NK-92 treated with Interleukin-12 subunit alpha and Interleukin-12 subunit beta, amount 100 ng/mL, for 24 hours (cell line): Measurements from ENCODE around the gene HOXA1.

Experiments
- DNase-seq: peaks from one replicate; lab custom pipeline; 2025; lab: John Stamatoyannopoulos, UW

HOXA1 gene

DNA sequence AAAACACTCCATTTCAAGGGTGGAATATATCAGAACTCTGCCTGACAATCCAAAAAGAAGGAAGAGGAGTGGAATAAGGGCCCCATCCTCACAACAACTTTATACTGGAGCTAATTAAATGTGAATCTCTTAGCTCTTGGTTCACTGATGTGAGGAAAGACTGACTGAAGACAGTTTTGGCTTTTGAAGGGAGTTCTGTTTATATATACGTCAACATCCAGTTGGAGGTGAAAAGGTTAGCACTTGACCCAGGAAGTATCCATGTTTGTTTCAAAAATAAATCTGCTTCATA is 3.0 kb downstream of the HOXA1 start:
- DNase-seq: no peak

DNA sequence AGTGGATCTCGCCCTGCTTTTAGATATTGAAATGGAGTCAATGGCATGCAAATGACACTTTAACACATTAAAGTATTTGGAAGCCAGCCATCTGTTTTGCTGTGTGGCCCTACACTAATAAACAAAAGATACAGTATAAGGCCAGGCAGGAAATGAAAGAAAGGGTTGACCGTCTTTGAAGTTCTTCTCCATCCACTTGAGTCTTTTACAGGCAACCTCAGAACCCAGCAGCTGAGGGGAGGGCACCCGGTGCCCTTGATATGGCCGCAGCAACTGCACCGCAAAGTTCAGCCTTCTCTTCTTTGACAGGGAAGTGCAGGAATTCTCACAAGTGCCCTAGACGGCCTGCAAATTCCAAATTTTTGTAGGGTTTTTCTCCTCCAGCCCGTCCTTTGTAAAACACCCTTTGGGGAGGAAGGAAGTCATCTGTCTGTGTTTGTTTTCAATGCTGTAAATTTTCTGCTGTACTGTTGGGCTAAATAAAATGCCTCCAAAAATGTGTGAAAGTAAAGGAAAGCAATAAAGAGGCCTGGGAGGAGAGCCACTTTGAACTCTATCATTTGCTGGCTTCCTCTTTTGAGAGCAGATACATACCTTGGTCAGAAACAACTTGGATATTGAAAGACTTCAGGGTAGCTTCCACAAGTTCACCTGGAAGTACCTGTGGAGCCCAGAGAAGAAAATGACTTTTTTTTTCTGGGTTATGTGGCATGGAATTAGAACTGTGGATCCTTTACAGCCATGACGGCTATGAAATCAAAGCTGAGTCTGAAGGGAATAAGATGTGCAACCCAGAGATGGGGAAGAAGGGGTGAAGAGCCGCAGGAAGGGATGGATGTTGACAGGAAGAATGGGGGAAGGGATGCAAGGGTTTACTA is 3.6 kb downstream of the HOXA1 start:
- no peak for DNase-seq

GRCh38 chr7:27091105-27091504 is 4.7 kb downstream of the HOXA1 start:
- DNase-seq: no peak

DNA sequence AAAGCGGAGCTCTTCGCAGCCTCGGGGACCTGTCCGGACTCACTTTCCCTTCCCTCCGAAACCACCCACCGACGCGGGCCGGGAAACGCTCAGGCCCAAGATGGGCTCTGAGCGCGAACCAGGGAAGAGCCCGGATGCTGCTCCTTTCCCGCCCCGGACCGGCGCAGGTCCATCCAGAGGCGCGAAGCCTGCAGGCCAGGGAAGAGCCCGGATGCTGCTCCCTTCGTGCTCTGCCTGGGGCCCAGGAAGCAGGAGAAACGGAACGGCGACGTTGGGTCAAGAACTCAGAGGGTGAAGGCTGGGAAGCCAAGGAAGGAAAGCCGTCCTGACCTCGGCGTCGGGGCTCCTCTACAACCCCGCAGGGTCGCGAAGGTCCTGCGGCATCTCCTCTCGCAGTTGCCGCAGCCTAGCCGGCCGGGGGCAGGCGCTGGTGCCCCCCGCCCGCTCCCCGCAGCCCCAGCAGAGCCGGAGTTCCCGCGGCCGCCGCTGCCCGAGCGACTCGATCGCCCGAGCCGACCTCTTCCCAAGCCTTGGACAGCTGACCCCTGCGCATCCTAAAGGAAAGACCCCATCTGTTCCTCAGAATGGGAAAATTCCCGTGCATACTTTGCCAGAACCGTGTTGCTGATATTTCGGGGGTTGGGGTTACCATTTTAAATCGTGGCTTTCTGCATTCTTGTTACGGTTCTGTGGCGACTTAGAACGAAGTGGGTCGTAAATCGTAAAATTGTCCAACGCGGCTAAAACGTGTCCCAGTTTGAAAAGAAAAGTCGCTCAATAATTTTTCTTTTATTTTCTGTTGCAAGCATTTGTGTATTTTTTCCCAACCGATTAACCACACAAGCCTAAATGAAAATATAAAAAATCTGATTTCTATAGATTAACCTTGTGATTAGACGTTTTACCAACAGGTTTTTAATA is 7.5 kb downstream of the HOXA1 start:
- DNase-seq: no peak

DNA sequence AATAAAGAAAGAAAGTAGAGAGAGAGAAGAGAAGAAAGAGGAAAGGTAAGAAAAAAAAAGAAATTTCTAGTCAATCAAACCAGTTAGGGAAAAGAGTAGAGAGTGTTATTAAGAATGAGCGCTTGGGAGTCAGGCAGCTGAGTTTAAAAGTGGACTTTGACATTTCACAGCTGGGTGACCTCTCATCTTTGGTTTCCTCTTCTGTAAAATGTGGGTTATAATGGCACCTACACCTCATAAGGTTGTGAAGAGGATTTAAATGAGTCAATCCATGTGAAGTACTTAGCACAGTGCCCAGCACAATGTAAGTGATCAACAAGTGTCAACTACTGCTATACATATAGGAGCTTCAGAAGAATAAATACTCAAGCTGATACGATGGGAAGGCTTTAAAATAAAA is 12.2 kb downstream of the HOXA1 start:
- DNase-seq: no peak

DNA sequence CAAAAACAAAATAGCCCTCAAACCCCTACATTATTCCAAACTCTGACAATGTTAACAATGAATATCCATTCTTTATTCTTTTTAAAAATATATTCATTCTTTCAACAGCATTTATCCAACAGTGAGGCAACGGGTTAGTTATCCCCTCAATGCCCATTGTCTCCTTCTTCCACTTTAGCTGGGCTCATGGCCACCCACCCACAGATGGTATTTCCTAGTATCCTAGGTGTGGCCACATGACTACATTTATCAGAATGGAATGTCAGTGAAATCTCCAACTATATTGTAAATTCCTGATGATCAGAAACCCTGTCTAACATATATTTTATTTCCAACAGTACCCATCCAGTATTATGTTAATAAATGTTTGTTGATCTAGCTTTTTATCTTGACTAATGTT is 13.6 kb downstream of the HOXA1 start:
- no peak for DNase-seq

GRCh38 chr7:27080844-27081436 is 14.9 kb downstream of the HOXA1 start:
- DNase-seq: no peak

DNA sequence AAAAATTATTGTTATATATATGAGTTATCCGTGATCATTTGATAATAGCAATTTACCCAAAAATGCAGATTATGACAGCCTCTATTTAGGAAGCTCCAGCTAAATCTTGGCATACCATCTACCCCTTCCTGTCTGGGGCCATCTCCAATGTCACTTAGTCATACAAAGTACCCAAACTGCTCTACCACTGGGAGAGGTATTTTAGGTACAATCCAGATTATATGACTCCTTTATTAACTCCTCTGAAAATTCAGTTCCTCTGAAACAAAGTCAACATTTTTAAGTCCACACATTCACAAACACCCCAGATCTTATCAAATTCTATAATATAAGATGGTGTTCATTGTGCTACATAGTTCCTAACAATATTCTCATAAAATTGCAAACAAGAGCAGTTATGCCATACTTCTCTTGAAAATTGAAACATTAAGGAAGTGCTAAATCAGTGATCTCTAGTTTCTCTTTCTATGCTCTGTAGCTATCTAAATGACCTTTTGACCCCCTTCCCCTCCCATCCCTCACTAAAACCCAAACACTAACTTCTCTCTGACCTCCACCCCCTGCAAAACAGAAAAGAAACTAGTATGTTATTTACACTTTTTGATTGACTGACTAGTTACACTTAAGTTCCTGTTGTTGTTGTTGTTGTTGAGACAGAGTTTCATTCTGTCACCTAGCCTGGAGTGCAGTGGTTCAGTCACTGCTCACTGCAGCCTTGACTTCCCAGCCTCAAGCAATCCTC is 16.4 kb downstream of the HOXA1 start:
- DNase-seq: no peak

DNA sequence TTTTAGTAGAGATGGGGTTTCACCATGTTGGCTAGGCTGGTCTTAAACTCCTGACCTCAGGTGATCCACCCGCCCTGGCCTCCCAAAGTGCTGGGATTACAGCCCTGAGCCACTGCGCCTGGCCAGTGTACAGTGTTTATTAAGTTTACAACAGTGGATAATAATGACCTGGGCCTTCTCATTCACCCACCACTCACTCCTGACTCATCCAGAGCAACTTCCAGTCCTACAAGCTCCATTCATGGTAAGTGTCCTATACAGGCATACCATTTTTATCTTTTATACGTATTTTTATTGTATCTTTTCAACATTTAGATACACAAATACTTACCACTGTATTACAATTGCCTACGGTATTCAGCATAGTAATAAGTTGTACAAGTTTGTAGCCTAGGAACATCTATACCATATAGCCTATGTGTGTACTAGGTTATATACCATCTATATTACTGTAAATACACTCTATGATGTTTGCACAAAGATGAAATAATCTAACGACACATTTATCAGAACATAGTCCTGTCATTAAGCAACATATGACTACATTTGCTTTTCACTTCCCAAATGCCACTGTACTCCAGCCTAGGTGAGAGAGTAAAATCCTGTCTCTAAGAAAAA is 17.1 kb downstream of the HOXA1 start:
- DNase-seq: no peak

- DNase-seq: no peak
Measured at GRCh38 chr7:27073076-27073475, 22.7 kb downstream of the HOXA1 start.

GRCh38 chr7:27071622-27072390 is 24.0 kb downstream of the HOXA1 start:
- DNase-seq: no peak

DNA sequence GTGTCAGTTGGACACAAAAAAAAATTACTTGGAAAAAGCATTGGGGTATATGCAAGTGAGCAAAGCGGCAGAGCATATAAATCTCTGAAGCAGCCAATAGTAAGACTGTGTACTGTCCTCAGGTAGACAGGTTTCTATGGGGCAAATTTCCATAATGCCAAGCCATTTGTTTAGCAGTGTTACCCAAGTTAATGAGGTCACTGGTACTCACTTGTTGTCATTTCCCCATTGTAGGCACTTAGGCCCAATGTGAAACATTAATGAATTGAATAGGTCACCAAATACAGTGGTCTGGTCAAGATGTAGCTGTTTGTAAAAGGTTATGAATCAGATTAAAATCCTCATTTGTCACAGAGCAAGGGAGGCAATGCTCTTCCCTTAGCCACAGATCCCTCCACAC is 27.5 kb downstream of the HOXA1 start:
- DNase-seq: no peak

DNA sequence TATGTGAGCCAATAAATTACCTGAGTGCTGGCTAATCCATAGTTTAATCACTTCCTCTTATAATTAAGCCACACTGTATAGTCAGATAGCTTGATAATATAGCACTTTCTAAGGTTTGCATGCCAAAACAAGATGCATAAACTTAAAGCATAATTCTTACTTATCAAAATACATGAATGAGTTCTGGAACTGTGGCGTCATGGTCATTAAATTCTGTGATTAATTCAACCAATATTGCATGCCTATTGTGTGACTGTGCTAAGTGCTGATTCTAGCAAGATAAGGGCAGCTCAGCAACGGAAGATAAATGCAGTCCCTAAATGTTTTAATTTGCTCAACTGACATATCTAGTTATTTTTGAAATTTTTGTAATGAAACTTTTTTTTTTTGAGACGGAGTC is 29.7 kb downstream of the HOXA1 start:
- no peak for DNase-seq

DNA sequence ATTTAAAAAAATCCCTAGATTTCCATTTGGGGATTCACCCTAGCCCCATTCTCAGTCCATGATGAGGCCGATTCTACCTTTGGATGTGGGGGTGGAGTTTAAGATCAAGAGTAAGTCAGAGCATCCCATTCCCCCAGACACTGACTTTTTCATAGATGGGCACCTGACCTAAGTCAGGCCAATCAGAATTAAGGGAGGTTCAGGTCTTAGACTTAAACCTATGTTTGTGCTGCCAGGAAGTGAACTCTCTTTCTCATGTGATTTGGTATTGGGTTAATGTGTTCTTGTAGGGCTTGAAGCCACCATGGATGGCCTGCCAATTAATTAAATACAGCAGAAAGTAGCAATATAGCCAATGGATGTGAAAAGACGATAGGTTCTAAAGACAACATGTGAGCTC is 30.1 kb downstream of the HOXA1 start:
- DNase-seq: no peak

- DNase-seq: no peak
Measured at GRCh38 chr7:27064661-27065060, 31.1 kb downstream of the HOXA1 start.

DNA sequence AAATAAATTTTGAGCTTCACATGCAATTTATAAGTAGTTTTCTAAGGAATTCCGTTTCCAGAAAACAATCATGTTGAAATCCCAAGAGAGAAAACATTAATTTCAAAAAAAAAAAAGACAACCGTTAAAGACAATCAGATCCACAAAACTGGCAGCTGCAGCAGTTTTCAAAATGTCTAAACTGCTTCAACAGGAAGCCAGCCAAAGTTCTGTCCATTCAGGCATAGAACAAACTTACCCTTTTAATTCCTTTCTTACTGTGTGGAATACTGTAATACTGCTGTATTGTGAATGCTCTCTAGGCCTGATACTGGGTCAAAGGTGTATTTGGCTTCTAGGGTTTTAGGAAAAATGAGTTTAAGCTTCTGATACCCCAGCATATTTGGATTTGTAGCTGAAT is 31.6 kb downstream of the HOXA1 start:
- DNase-seq: no peak

DNA sequence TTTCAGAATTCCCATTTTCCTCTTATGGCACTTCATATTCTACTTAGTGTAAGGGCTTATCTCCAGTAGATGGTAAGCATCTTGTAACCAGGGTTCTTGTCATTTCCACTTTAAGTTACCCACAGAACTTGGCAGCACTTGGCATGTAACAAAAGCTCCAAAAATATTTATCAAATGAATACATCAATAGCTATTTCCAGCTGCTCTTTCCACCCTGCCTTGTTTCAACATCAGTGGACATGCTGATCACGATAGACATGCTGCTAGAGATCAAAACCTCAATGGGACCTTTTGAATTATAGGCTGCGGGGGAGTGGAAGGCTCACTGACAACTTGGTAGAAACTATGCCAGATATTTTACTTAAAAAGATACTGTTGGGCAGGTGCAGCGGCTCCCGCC is 32.9 kb downstream of the HOXA1 start:
- DNase-seq: no peak

GRCh38 chr7:27053153-27053552 is 42.6 kb downstream of the HOXA1 start:
- no peak for DNase-seq

DNA sequence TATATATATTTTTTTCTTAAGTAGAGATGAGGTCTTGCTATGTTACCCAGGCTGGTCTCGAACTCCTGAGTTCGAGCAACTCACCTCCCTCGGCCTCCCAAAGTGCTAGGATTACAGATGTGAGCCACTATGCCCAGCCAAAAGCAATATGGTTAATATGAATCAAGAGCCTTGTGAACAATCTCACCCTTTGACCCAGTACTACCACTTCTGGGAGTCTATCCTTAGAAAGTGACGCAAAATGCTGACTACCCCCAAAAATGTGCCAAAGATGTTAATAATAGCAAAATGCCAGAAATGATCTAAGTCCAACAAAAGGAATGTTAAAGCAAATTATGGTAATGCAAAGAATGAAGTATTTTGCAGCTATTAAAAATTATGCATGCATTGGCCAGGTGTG is 44.3 kb downstream of the HOXA1 start:
- no peak for DNase-seq

DNA sequence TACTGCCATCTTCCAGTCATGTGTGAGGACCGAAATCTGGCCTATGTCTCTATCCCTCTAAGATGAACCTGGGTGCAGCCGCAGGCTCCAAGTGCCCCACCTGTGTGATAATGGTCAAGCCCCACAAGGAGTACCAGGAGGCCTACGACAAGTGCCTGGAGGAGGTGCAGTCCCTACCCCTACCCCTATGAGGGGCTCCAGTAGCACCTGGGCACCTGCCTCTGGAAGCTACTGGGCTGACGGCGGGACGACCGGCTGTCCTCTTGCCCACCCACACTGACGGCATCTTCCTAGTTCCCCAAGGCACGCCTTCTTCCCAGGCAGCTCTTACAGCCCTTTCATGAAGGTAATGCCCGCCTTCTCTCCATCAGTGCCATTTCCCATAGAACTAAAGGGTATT is 47.4 kb downstream of the HOXA1 start:
- DNase-seq: no peak
